Measurements from ENCODE around the gene DPP10. TPM values are rescaled to one million over a fixed set of nuclear protein-coding genes. Genes with fewer than 3 reads are reported as not detected.
A peak's percentile ranks its signal among the peaks of the same experiment; 100 is the strongest.

The DPP10 gene
- total RNA-seq, 1 experiment from 2014 or later, result not detected

DNA sequence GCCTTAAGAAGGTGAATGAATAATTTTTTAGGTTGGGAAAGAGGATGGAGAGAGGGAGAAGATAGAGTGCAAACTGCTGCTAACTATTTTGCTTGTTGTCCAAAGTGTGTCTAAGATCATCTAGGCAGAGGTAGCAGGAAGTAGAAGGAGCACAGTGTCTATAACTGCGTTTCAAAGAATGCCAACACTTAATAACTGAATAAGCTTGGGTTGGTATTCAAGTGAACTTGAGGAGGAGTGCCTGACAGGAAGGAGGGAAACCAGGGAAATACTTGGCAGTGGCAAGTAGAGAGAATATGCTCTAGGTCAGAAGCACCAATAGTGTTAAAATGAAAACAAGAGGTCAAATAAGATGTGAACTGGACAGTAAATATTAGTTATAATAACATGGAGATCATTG is 155.9 kb downstream of the DPP10 start:
- no peak for DNase-seq (ENCODE audit: low read depth)

DNA sequence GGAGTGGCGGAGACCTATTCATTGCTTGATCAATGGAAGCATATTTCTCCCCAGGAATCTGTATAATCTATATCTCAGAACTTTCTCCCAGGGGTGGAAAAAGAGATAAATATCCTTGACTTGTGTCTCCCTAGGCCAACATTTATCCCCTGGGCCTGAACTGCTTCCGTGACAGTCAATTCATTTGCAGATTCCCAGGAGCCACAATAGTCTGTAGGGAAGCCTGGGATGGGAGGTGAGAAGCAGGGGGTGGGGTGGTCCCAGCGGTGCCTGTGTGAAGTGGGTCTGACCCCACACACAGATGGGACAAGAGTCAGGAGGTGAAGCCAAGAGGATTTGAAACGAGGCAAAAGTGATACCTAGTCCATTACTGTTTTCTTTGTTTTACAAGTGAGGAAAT is 166.8 kb downstream of the DPP10 start:
- no peak for DNase-seq (ENCODE audit: low read depth)

DNA sequence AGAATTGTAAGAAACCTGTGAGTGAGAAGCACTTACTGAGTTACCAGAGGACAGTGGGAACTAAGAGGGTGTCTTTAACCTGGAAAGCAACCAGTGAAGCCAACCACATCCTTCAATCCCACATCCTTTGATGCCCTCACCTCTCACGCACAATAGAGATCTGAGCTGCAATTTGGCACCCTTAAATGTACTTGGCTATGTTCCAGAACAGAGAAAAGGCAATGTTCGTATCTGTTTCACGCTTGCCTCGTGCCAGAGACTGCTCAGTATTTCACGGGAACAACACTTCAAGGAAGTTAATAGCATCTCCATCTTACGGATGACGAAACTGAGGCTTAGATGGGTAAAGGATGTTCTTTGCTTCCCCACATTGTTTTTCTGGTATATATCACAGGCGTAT is 167.4 kb downstream of the DPP10 start:
- no peak for DNase-seq (ENCODE audit: low read depth)

DNA sequence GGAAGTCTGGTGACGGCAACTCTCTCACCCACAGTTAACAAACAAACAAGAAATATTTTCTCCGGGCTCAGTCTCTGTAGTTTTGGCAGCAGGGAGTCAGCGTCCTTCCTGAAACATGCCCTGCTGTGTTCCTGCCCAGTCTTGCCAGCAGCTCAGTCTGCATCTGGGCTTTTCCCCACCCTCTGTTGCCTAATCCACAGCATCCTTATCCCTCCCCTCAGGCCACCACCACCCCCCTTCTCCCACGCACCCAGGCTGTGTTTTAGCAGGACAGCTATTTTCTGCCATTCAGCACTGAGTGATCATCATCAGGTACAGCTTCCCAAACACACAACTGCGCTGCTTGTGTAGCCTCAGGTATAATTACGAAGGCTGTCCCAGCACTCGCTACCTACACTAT is 168.2 kb downstream of the DPP10 start:
- DNase-seq (ENCODE audit: low read depth), result no peak

DNA sequence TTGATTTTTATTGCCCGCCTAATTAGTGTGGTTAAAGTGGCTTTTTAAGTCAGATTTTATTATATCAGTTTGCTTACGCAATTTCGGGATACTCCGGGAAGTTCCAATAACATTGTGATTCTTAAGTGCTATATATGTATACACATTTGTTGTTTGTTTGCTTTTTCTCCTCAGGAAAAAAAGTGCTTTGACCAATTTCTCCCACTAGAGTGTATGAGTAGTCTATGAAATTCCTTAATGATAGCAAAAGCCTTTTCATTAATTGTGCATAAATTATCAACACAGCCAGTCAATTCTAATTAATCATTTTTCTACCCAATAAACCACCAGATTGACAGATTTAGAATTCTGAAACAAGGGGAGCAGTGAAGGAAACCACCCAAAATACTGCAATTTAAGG is 172.2 kb downstream of the DPP10 start:
- no peak for DNase-seq (ENCODE audit: low read depth)

DNA sequence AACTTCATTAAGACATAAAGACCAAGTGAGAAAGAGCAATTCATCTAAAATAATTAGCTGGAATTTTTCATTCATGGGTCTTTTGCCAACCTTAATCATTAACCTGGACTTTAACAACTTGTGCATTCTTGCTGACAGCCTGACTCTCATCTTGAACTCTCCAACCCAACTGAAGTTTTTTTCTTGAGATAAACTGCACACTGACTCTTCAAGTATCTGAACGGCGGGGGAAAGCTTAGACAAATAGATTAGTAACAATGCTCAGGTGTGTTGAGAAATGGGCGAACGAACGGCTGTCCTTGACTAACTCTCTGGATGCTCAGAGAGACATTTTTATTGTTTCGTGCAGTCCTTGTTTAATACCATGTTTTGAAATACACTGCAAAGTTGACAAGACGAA is 186.0 kb downstream of the DPP10 start:
- DNase-seq (ENCODE audit: low read depth), result no peak

DNA sequence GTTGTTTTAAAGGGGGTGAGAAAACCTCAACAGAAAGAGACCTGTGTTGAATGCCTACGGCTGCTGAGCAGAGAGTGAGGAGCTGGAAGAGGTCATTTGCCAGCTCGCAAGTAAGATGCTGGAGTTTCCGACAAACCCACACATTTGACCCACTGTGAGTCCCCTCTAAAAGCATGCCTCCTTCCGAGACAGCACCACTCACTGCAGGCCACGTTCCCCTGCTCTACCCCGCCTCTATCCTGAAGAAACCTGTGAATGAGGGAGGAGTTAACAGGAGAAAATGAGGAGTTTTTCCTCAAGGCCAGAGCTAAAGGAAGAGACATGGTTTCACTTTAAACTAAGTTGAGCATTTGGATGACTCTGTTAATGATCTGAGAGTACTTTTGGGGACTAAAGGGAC is 188.7 kb downstream of the DPP10 start:
- DNase-seq (ENCODE audit: low read depth), result no peak

DNA sequence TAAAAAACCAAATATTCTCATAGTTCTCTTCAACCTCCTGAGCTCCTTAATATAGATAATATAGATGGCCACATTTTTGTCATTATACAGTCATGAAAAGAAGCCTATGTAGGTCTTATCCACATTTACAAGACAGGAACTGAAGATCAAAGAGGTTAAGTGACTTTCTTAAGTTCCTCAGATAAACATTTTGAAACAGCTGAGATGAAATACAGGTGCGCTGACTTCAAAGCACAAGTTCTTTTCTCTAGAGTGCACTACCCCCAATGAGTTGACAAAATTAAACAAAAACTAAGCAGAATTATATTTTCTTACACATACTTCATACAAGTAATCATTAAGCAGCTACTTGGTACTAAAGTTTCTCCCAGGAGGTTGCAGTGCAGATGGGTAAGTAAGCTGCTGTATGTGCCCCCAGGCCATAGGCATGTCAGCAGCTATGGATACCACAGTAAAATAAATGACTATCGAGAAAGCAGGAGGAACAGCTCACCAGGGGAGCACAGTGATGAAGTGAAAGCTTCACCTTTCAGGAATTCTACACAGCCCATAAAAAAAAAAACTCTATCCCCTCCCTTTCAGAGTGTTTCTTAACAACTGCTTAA is 199.8 kb downstream of the DPP10 start:
- DNase-seq (ENCODE audit: low read depth), result no peak

DNA sequence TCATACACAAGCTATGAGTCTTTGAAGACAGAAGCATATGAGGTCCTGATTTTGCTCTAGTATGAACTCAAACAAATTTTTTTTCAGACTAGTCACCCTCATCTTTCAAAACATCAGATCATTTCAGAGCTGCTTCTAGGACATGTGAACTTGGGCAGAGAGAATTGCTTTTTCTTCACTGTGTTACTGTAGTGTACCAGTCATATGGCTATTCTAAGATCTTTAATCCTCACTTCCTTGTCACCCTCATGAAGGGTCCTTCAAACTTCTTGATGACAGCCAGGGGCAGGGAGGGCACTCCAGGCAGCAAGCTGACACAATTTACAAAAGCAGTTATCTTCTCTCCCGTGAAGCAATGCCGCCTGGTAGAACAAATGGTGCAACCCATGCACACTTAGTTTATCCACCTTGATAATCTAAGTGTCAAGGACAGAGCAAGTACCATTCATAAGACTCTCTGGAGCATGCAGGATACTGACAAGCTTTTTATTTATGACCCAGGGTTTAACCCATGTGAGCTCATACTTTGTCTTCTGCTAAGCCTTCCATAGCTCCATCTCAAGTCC is 200.6 kb downstream of the DPP10 start:
- no peak for DNase-seq (ENCODE audit: low read depth)

DNA sequence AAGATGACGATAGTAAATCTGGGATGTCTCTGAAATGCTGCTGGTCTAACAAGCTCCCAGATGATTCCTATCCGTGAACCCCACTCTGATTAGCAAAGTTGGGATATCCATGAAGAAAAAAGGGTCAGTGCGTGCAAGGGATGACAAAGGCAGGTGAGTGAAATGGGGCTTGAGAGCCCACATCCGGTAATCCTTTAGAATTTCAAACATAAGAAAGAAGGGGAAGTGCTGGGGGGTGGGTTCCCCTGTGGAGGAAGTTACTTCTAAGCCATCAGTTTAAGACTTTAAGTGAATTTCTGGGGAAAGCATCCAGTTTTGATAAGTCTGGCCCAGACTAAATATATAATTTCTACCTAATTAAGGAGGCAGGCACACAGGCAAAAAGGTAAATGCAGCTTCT is 209.5 kb downstream of the DPP10 start:
- DNase-seq (ENCODE audit: low read depth), result no peak

DNA sequence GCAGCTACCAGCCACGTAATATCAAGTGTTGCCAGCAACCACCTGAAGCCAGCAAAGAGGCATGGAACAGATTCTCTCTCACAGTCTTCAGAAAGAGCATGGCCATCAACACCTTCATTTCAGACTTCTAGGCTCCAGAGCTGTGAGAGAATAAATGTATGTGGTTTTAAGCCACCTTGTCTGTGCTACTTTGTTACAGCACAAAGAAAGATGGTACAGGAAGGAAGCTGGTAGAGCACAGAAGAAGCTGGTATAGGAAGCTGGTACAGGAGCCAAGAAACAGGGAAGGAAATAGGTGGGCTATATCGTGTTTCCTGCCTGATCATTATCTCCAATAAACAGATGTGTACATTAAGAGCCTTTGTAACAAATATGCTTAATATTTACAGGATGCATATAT is 217.4 kb downstream of the DPP10 start:
- no peak for DNase-seq (ENCODE audit: low read depth)

DNA sequence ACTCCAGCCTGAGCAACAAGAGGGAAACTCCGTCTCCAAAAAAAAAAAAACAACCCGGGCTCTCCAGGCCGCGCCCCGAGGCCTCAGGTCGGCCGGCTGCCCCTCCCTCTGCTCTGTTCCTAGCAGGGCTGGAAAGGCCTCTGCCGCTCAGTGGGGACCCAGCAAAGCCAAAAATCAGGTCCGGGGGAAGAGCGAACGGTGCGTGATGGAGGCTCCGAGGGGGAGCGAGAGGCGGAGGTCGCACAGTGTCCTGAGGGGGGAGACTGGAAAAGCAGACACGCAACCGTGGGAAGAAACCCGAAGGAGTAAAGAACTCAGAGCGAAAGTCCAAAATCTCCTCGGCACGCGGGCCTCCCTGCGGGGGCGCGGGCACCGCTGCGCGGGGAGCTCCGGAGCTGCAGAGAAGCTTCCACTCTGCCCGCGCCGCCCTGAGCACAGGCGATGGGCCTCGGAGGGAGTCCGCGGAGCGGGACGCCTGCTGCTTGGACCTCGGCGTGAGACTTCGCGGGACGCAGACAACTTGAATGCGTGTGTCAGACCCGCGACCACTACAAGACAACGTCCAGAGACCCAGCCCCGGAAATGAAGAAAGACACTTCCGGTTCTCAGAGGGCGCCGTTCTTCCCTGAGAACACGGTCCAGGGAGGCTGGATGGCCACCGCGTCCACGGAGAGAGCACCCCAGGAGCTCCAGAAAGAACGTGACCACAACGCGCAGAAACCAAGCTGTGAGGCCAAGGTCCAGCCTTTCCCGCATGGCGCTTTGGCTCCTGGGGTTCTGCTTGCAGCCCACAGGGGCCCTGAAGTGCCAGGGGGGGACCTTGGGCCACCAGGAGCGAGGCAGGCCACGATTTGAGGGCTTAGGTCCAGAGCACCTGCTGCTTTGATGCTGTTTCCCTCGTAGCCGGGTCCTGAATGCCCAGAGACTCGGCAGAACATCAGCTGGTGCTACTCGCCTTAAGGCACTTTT is 219.8 kb downstream of the DPP10 start:
- DNase-seq (ENCODE audit: low read depth), result peak; percentile 9

DNA sequence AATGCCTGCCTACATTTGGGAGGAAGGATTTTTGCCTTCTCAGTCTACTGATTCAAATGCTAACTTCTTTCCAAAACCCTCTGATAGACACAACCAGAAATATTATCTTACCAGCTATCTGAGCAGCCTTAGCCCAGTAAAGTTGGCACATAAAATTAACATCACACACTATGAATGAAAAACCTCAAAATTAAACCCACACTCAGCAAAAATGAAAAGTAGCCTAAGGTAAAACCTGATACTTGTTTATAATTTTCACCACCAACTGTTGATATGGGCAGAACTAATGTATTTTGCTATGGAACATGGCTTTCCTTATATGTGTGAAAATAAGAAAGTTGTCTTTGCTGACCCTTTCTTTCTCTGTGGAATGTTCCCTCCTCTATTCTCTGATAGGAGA is 226.0 kb downstream of the DPP10 start:
- no peak for DNase-seq (ENCODE audit: low read depth)

DNA sequence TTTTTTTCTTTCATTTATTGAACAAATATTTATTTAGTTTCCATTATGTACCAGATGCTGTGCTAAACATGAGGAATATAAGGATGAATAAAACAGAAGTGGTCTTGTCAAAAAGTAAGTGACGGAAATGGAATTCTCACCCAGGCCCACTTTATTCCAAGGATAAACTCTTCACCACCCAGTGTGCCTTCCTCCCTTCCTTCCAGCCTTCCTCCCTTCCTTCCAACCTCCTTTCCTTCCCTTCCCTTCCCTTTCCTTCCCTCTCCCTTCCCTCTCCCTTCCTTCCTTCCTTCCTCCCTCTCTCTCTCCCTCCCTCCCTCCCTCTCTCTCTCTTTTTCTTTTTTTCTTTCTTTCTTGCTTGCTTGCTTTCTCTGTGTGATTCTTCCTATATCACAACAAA is 240.8 kb downstream of the DPP10 start:
- DNase-seq (ENCODE audit: low read depth), result no peak

DNA sequence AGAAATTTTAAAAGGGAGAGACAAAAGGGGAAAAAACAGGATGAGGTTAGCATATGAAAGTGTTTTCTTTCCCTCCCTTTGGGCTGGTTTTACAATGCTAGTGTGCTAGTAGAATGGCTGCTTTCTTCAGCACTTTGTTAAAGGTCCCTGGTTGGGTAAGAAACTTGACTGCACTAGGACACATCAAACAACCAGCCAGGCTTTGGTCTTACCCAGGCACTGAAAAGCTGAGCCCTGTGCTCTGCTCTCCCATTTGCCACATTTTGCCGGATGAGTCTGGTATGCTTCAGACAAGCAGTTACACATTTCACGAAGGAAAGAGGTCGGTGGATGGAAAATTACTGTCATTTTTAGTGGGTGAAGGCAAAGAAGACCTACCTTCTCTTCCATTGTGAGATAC is 242.0 kb downstream of the DPP10 start:
- no peak for DNase-seq (ENCODE audit: low read depth)

DNA sequence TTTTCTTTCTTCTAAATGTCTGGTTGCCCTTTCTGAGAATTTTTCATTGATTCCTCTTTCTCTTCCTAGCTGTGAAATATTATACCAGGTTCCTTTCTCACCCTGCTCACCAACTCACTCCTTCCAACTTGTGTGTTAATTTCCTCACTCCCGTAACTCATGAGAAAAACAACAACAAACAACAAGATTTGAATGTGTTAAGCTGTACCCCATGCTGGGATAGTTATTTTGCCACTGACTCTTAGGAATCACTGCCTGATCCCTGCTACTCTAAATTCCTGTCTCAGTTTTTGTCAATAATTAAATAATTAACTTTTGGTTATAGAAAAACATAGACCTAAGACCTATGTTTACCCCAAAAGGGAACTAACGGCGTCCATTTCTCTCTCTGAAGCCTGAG is 242.7 kb downstream of the DPP10 start:
- no peak for DNase-seq (ENCODE audit: low read depth)

DNA sequence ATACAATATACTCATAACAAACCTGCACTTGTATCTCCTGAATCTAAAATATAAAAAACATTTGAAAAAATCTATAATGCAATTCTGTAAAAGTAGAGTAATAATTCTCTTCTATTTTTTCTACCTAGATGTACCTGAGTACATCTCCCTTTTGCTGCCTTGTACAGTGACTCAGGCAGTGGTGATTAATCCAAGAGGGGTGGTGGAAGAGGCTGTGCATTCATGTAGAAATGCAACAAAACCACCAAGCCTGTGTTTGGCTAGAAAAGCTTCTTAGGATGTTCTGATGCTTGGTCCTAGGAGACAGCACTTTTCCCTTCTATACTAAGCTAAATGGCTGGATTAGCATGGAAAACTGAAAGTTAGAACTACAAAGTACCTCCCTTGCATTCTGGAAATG is 245.8 kb downstream of the DPP10 start:
- no peak for DNase-seq (ENCODE audit: low read depth)

DNA sequence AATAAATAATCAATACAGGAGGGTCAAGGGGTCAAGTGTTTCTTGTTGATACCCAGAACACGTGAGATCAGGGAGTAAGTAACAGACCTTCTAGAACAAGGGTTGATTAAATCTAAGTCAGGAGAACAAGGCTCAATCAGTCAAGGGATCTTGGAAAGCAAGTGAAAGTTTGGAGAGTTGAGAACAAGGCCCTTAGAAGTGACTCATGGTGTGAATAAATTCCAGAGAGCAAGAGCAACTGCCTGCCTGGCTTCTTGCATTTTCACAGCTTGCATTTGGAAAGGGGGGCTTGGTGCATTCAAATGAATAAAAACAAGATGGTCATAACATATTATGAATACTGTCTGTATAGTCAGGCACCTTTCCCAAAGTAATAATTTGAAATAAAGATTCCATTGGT is 256.1 kb downstream of the DPP10 start:
- no peak for DNase-seq (ENCODE audit: low read depth)

DNA sequence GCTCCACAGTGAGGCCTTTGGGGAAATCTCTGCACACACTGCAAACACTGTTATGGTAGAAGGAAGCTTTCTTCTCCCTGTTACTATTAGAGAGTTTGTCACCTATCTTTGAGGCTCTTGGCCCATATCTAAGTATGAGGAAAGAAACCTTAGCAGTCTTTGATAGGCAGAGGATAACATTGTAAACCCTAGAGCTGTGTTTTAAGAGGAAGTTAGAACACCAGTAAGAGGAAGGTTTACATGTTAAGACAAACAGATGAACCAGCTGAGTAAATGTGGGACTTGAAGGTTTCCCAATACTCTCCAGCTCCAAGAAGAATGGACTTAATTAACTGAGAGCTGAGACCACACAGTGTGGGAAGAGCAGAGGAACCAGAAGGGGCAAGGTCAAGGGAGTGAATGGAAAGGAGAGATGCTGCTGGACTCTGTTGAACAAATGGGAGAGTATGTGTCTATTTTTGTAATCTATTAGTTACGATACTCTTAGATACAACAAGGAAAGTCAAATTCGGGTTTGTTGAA is 257.0 kb downstream of the DPP10 start:
- no peak for DNase-seq (ENCODE audit: low read depth)

DNA sequence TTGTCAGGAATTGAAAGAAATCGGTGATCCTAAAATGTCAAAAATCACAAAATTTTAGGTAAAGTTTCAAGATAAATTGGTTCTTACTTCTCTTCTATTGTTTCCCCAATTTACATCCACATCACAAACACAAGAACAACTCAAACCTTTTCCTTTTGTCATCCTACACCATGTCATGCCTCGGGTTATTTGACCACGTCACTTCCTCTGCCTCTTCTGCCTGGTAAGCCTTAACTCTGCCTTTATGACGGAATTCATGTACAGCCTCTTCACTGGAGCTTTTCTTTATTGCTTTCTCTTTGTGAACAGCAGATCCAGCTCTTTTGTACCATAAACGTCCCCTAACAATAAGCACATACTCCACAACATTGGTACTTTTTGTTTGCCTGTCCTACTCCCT is 258.0 kb downstream of the DPP10 start:
- no peak for DNase-seq (ENCODE audit: low read depth)

DNA sequence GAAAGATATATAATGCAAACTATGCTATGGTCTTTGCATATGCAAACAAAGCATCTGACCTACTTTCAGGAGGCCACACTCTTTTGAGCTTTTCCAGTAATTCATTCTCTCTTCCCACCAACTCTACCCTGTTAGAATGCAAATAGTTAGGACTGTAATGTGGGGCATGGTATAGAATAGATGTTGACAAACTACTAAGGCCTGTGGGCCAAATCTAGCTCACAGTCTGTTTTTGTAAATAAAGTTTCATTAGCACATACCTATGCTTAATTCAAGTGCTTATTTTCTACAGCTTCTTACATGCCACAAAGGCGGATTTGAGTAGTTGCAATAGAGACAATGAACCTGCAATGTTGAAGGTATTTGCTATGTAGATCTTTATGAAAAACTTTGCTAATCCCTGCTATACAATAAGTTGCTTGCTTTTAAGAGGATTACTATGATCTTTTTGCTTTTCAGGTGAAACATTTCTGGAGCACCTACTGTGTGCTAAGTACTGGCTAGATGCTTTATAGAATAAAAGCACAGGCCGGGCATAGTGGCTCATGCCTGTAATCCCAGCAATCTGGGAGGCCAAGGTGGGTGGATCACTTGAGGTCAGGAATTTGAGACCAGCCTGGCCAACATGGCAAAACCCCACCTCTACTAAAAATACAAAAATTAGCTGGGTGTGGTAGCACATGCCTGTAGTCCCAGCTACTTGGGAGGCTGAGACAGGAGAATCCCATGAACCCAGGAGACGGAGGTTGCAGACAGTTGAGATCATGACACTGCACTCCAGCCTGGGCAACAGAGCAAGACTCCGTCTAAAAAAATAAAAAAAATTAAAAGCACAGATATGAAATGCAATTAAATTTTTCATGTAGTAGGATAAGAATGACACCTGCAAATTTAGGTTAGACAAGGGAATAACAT is 267.8 kb downstream of the DPP10 start:
- no peak for DNase-seq (ENCODE audit: low read depth)

DNA sequence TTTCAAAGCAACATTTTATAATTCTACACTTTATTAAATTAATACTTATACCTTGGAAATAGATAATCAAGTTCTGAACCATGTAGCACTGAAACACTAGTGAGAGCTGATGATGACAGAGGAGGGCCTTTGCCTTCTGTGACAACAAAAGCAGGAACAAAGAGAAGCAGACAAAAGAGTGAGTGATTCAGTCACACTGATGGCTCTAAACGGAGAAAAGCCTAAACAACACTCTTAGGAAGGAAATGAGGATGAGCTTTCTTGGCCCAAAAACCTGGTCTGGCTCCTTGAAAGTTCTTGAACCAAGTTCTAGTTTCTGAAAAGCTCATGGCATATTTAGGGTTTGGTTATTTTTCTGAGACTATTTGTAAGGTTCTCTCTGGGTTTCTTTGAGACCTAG is 271.9 kb downstream of the DPP10 start:
- DNase-seq (ENCODE audit: low read depth), result no peak
